Urinary bladder (tissue), 4 donors: ENCODE results near the gene GPATCH4. TPM values are rescaled to one million over a fixed set of nuclear protein-coding genes. Genes with fewer than 3 reads are reported as not detected.

Source experiments
- DNase-seq: peaks from one replicate; pipeline ENCODE4 v3.0.0-alpha.2; 2015; ENCODE audit errors: extremely low spot score
- H3K27ac ChIP-seq: one replicate; pipeline ENCODE4 v1.5.1; 2013; ENCODE audit warnings: low read depth, mild to moderate bottlenecking, moderate library complexity
- H3K36me3 ChIP-seq: one replicate; pipeline ENCODE4 v1.6.1; 2013; ENCODE audit warnings: mild to moderate bottlenecking, moderate library complexity; ENCODE audit not compliant: insufficient read depth
- H3K4me1 ChIP-seq: one replicate; pipeline ENCODE4 v1.6.1; 2013; ENCODE audit warnings: mild to moderate bottlenecking, moderate library complexity; ENCODE audit not compliant: insufficient read depth
- H3K4me3 ChIP-seq: one replicate; pipeline ENCODE4 v1.5.1; 2013; ENCODE audit warnings: low read depth, low read length
- WGBS: extraction: QIAGEN DNeasy Blood & Tissue Kit; methylation state at CpG from one replicate; pipeline ENCODE4 v1.1.7; 2013; 5-methylcytosine and 5-hydroxymethylcytosine counted together
- polyA plus RNA-seq: library from polyadenylated mRNA; stranded (reverse); fragments of 200-250 nt; gene quantifications from one replicate; pipeline ENCODE4 v1.2.3, GENCODE V29; 2013
- total RNA-seq: library from RNA; depleted of rRNA; stranded (reverse); fragments of >200 nt; gene quantifications from one replicate; pipeline ENCODE4 v1.2.3, GENCODE V29; 2014
- donor health status: healthy with polysubstance abuse.
- donor health status: healthy.

The GPATCH4 gene
- total RNA-seq (6.1 TPM), polyA plus RNA-seq (24.5 TPM)

DNA sequence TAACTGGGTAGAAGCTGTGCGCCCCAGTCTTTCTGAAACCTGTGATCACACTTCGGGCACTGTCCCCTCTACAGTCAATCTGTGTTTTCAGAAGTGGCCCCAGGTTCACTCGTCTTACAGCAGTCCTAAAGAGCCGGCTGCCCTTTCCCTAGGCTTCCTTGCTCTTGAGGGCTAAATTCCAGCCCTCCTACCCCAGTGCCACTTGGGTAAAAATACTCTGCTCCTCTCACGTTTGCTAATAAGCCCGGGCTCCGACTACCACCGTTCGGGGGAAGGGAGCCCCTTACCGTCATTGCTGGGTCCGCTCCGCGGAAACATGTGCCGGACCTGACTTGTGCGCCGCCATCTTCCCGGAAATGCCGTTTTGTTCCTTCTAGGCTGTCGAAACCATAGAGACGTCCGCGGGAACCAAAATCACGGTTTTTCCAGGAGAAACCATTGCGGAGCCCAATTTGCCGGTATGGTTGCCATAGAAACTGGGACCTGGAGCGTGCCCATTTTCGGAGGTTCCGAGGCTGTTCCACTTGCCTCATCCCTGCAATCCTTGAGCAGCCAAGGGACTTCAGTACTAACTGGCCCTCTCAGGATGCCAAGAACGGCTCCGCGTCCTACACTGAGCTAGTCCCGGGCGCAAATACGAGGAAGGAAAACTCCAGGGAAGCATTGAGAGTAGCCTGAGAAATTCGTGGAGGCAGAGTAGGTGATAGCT is at the start of gene GPATCH4:
GPATCH4 (minus strand) TSS at position 358 of the 709 bp plus-strand sequence.
- WGBS: under 1% methylated on average over 35 of the region's 35 CpGs
- DNase-seq: peak; percentile 77
- H3K4me1 ChIP-seq: no peaks in the 10 kb centered on the region
- peak within 1 kb of the TSS; percentile 53 for H3K27ac ChIP-seq
- no peaks in the 10 kb centered on the region for H3K36me3 ChIP-seq
- peak within 1 kb of the TSS; percentile 73 for H3K4me3 ChIP-seq

GRCh38 chr1:156648951-156649350 is 47.7 kb upstream of the GPATCH4 start:
- WGBS: 13% methylated on average over 2 of the region's 2 CpGs
- no peak for DNase-seq
- H3K4me1 ChIP-seq: no peaks in the 10 kb centered on the region
- H3K27ac ChIP-seq: no peak overlapping the region
- H3K4me3 ChIP-seq: no peak overlapping the region
- no peaks in the 10 kb centered on the region for H3K36me3 ChIP-seq

GRCh38 chr1:156648496-156648895 is 47.2 kb upstream of the GPATCH4 start:
- DNase-seq: no peak
- no peaks in the 10 kb centered on the region for H3K4me1 ChIP-seq
- no peak overlapping the region for H3K27ac ChIP-seq
- 79% methylated on average over 10 of the region's 10 CpGs for WGBS
- no peak overlapping the region for H3K4me3 ChIP-seq
- no peaks in the 10 kb centered on the region for H3K36me3 ChIP-seq

GRCh38 chr1:156647351-156647750 is 46.1 kb upstream of the GPATCH4 start:
- Histone ChIP-seq H3K27ac (no peak overlapping the region), H3K4me1 (no peaks in the 10 kb centered on the region), H3K36me3 (no peaks in the 10 kb centered on the region), H3K4me3 (no peak overlapping the region)
- no peak for DNase-seq
- WGBS: 73% methylated on average over 10 of the region's 10 CpGs

DNA sequence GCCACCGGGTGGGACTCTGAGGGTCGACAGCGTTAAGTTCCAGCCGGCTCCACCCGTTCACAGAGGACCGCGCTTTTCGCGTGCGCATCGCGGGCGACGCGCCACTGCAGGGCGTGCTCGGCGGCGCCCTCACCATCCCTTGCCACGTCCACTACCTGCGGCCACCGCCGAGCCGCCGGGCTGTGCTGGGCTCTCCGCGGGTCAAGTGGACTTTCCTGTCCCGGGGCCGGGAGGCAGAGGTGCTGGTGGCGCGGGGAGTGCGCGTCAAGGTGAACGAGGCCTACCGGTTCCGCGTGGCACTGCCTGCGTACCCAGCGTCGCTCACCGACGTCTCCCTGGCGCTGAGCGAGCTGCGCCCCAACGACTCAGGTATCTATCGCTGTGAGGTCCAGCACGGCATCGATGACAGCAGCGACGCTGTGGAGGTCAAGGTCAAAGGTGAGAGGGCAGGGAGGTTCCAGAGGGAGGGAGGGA is 45.5 kb upstream of the GPATCH4 start:
- DNase-seq: no peak
- H3K4me3 ChIP-seq: no peak overlapping the region
- no peak overlapping the region for H3K27ac ChIP-seq
- 8% methylated on average over 51 of the region's 51 CpGs for WGBS
- H3K4me1 ChIP-seq: no peaks in the 10 kb centered on the region
- H3K36me3 ChIP-seq: no peaks in the 10 kb centered on the region

GRCh38 chr1:156645666-156646065 is 44.4 kb upstream of the GPATCH4 start:
- no peak for DNase-seq
- Histone ChIP-seq H3K4me3 (no peak overlapping the region), H3K4me1 (no peaks in the 10 kb centered on the region), H3K27ac (no peak overlapping the region), H3K36me3 (no peaks in the 10 kb centered on the region)
- 88% methylated on average over 1 of the region's 1 CpG for WGBS

DNA sequence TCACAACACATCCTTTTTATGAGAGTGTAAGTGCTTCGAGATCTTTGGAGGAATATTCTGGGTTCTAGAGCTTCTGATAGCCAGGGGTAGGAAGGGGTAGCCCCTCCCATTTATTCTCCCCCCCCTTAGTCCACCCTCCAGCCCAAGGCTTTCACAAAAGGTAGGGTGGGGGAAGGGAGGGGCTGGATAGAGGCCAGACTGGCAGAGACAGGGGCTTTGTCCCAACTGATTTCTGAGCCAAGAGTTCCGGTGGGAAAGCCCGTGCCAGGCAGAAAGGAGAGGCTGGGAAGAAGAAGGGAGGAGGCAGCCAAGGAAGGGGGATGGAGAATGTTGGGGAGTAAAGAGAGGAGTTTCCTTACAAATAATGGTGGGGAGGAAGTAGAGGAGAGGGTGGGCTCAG is 43.8 kb upstream of the GPATCH4 start:
- no peaks in the 10 kb centered on the region for H3K36me3 ChIP-seq
- WGBS: 51% methylated on average over 3 of the region's 3 CpGs
- H3K4me1 ChIP-seq: no peaks in the 10 kb centered on the region
- no peak overlapping the region for H3K27ac ChIP-seq
- DNase-seq: no peak
- H3K4me3 ChIP-seq: no peak overlapping the region

DNA sequence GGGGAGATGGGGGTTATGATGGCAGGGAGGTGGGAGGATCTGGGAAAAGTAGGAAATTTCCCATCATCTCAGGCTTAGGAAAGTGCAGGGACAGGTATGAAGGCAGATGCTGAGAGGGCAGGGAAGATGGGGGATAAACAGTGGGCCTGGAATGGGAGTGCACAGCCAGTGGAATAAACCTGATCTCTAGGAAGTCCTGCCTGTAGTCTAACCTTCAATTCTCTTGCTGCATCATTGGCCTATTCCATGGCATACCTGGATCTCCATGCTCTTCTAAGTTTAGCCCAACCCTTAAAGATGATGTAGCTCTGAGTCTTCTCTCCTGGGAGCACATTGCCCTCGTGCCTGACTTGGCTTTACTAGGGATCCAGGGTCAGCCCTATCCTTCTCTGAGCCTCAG is 43.4 kb upstream of the GPATCH4 start:
- no peak overlapping the region for H3K4me3 ChIP-seq
- no peaks in the 10 kb centered on the region for H3K36me3 ChIP-seq
- DNase-seq: no peak
- no peak overlapping the region for H3K27ac ChIP-seq
- 51% methylated on average over 1 of the region's 1 CpG for WGBS
- H3K4me1 ChIP-seq: no peaks in the 10 kb centered on the region

GRCh38 chr1:156644146-156644545 is 42.9 kb upstream of the GPATCH4 start:
- H3K36me3 ChIP-seq: no peaks in the 10 kb centered on the region
- 78% methylated on average over 3 of the region's 3 CpGs for WGBS

DNA sequence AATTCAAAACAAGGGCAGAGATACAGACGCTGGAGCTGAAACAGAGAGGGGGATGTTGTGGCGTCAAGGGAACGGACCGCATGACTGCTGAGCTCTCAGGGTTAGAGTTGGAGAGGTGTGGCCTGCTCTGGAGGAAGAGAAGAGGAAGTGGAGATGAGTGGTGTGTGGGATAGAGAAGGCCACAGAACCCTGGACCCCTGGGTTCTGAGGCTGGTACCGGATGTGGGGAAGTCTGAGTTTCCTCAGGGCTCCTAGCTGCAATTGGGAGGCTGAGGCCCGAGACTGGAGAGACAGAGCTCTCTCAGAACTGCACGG is 42.5 kb upstream of the GPATCH4 start:
- Histone ChIP-seq H3K4me3 (no peak overlapping the region), H3K4me1 (no peaks in the 10 kb centered on the region), H3K36me3 (no peaks in the 10 kb centered on the region), H3K27ac (no peak overlapping the region)
- WGBS: 70% methylated on average over 7 of the region's 7 CpGs
- DNase-seq: no peak

More at GRCh38 chr1:156644146-156644545, 42.9 kb upstream of the GPATCH4 start:
- Histone ChIP-seq H3K27ac (no peak overlapping the region), H3K4me3 (no peak overlapping the region), H3K4me1 (no peaks in the 10 kb centered on the region)
- no peak for DNase-seq

DNA sequence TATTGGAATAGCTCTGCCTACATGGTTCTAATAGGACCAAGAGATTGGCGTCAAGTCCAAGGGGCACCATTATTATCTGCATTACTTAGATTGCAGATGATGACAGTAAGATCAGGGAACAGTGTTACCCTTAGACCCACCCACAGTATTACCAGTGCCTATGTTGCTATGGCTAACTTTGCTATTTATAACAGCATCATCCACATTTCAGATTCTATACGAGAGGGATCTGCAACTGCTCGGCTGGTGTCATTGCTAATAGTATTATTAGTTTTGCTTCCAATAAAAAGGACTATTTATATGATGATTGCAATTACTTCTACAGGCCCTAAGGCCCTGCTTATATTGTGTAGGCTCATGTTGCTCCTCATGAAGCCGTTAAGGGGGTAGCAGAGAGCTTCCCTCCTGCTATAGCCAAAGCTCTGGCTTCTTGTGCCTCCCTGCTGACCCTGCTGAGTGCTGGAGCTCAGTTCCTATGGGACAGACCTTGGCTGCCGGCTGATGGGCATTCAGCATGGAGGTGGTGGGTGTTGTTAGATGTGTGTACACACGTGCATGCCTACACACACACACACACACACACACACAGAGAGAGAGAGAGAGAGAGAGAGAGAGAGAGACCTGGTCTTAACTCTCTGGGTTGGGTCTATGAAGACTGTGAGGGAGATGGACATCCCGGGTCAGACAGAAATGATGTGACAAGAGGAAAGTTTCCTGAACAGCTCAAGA is 41.9 kb upstream of the GPATCH4 start:
- no peaks in the 10 kb centered on the region for H3K4me1 ChIP-seq
- no peak overlapping the region for H3K4me3 ChIP-seq
- 68% methylated on average over 7 of the region's 7 CpGs for WGBS
- H3K27ac ChIP-seq: no peak overlapping the region
- no peak for DNase-seq
- no peaks in the 10 kb centered on the region for H3K36me3 ChIP-seq

GRCh38 chr1:156642265-156643048 is 41.2 kb upstream of the GPATCH4 start:
- no peaks in the 10 kb centered on the region for H3K36me3 ChIP-seq
- H3K4me1 ChIP-seq: no peaks in the 10 kb centered on the region
- peak overlapping the region; percentile 44 for H3K4me3 ChIP-seq
- no peak overlapping the region for H3K27ac ChIP-seq
- 16% methylated on average over 40 of the region's 40 CpGs for WGBS
- no peak for DNase-seq

DNA sequence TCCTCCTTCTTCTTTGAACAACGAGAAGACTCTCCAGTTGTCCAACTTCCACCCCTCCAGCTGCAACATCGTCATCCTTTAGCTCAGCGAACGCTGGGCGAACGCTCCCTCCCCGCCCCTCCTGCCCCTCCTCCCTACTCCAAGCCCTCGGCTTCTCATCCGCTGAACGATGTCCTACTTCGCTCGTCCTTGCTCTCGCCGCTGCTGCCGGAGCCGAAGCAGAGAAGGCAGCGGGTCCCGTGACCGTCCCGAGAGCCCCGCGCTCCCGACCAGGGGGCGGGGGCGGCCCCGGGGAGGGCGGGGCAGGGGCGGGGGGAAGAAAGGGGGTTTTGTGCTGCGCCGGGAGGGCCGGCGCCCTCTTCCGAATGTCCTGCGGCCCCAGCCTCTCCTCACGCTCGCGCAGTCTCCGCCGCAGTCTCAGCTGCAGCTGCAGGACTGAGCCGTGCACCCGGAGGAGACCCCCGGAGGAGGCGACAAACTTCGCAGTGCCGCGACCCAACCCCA is 40.5 kb upstream of the GPATCH4 start, which contains the start of gene BCAN:
BCAN (plus strand) TSS at position 357 of the 504 bp plus-strand sequence. CDS start 3,938 bp downstream, outside the sequence.
- H3K4me3 ChIP-seq: peak within 1 kb of the TSS; percentile 44
- under 1% methylated on average over 46 of the region's 46 CpGs for WGBS
- H3K27ac ChIP-seq: no peak within 1 kb of the TSS
- no peaks in the 10 kb centered on the region for H3K36me3 ChIP-seq
- no peaks in the 10 kb centered on the region for H3K4me1 ChIP-seq
- no peak for DNase-seq
